HepG2 (cell line): Measurements from ENCODE around the gene MSI2. TPM values are rescaled to one million over a fixed set of nuclear protein-coding genes. Genes with fewer than 3 reads are reported as not detected.

Experiments used
- HMG20A ChIP-seq: IDR thresholded peaks from 2 replicates; pipeline ENCODE4 v1.6.1; 2016; ENCODE audit warnings: borderline replicate concordance
- RNF2 ChIP-seq: fragments of 450-650 bp; conservative IDR thresholded peaks from 2 replicates; pipeline ENCODE4 v1.6.1; 2016; ENCODE audit warnings: low read depth
- RXRB ChIP-seq: IDR thresholded peaks from 2 replicates; pipeline ENCODE4 v1.6.1; 2016; ENCODE audit warnings: borderline replicate concordance, missing genetic modification reagents, missing compliant biosample characterization
- ZNF432 ChIP-seq: sonication (generic); formaldehyde crosslinking; IDR thresholded peaks from 2 replicates; pipeline ENCODE4 v1.5.0; 2020; ENCODE audit warnings: missing genetic modification reagents, mild to moderate bottlenecking, borderline replicate concordance
- polyA plus RNA-seq, 8 experiments: library from polyadenylated mRNA; depleted of rRNA in 3 of 8; stranded (reverse) in 7 of 8; unstranded in 1 of 8; fragments of >200 nt; fragmentation: Illumina TruSeq in 4 of 8; extraction: Trizol in 4 of 8; gene quantifications; 2 replicates each; pipeline versions ENCODE4 v1.2.1 to v1.2.3, GENCODE V29; 2011 to 2016; ENCODE audit warnings: low read depth in 4 of 8, missing spikeins in 1 of 8, mixed read lengths in 1 of 8; ENCODE audit not compliant: insufficient read depth in 1 of 8
- total RNA-seq, 5 experiments: library from RNA; depleted of rRNA; stranded (reverse); fragments of >200 nt; fragmentation: Illumina TruSeq; extraction: Trizol; gene quantifications; 2 replicates each; pipeline ENCODE4 v1.2.3, GENCODE V29; 2016; ENCODE audit warnings: low read depth in 1 of 5
- TF ChIP-seq, protein P1 (sequence below): sonication (generic); formaldehyde crosslinking; IDR thresholded peaks from 2 replicates; pipeline ENCODE4 v1.4.0; 2020; ENCODE audit warnings: low read depth, missing genetic modification reagents
- TF ChIP-seq, protein P2 (sequence below): sonication (generic); formaldehyde crosslinking; IDR thresholded peaks from 2 replicates; pipeline ENCODE4 v1.4.0; 2020; ENCODE audit warnings: missing genetic modification reagents
- TF ChIP-seq, protein P3 (sequence below): IDR thresholded peaks from 2 replicates; pipeline ENCODE4 v1.6.1; 2016; ENCODE audit warnings: mild to moderate bottlenecking, missing biosample characterization, missing genetic modification reagents
- TF ChIP-seq, protein P4 (sequence below): sonication (generic); formaldehyde crosslinking; IDR thresholded peaks from 2 replicates; pipeline ENCODE4 v1.4.0; 2020; ENCODE audit warnings: low read depth, mild to moderate bottlenecking, missing genetic modification reagents

The MSI2 gene
- total and polyA plus RNA-seq, 2 of the 13 experiments (the other 11 are each of a cell fraction or from before 2014, with no cell fraction given), result 77.5 to 78.4 TPM

DNA sequence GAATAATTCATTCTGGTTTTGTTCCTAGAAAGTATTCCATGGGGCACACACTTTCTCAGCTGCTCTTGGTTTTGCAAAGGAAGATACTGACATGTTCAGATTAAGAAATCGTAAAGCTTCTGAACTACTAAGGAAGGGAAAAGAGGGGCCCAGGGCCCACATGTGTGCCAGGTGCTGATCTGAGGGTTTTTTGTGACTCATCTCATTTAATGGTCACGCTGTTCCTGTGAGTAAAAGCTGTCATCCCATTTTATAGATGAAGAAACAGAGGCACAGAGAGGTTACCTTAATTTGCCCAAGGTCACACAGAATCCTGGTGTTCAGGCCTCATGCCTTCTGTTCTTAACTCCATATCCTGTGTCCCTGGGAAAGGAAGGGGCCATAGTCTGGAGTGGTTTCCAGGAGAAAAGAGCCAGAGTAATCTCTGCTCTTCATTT lies 113.2 kb downstream of the MSI2 start (continued):
- TF ChIP-seq, protein P1, sequence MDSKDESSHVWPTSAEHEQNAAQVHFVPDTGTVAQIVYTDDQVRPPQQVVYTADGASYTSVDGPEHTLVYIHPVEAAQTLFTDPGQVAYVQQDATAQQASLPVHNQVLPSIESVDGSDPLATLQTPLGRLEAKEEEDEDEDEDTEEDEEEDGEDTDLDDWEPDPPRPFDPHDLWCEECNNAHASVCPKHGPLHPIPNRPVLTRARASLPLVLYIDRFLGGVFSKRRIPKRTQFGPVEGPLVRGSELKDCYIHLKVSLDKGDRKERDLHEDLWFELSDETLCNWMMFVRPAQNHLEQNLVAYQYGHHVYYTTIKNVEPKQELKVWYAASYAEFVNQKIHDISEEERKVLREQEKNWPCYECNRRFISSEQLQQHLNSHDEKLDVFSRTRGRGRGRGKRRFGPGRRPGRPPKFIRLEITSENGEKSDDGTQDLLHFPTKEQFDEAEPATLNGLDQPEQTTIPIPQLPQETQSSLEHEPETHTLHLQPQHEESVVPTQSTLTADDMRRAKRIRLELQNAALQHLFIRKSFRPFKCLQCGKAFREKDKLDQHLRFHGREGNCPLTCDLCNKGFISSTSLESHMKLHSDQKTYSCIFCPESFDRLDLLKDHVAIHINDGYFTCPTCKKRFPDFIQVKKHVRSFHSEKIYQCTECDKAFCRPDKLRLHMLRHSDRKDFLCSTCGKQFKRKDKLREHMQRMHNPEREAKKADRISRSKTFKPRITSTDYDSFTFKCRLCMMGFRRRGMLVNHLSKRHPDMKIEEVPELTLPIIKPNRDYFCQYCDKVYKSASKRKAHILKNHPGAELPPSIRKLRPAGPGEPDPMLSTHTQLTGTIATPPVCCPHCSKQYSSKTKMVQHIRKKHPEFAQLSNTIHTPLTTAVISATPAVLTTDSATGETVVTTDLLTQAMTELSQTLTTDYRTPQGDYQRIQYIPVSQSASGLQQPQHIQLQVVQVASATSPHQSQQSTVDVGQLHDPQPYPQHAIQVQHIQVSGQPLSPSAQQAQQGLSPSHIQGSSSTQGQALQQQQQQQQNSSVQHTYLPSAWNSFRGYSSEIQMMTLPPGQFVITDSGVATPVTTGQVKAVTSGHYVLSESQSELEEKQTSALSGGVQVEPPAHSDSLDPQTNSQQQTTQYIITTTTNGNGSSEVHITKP (CRISPR knock-in tag), result no peak
- TF ChIP-seq, protein P2, sequence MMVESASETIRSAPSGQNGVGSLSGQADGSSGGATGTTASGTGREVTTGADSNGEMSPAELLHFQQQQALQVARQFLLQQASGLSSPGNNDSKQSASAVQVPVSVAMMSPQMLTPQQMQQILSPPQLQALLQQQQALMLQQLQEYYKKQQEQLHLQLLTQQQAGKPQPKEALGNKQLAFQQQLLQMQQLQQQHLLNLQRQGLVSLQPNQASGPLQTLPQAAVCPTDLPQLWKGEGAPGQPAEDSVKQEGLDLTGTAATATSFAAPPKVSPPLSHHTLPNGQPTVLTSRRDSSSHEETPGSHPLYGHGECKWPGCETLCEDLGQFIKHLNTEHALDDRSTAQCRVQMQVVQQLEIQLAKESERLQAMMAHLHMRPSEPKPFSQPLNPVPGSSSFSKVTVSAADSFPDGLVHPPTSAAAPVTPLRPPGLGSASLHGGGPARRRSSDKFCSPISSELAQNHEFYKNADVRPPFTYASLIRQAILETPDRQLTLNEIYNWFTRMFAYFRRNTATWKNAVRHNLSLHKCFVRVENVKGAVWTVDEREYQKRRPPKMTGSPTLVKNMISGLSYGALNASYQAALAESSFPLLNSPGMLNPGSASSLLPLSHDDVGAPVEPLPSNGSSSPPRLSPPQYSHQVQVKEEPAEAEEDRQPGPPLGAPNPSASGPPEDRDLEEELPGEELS, result no peak
- TF ChIP-seq RNF2, result no peak
- TF ChIP-seq HMG20A (CRISPR knock-in tag), result no peak
- no peak for TF ChIP-seq RXRB (CRISPR knock-in tag)
- no peak for TF ChIP-seq ZNF432 (CRISPR knock-in tag)
- TF ChIP-seq, protein P3, sequence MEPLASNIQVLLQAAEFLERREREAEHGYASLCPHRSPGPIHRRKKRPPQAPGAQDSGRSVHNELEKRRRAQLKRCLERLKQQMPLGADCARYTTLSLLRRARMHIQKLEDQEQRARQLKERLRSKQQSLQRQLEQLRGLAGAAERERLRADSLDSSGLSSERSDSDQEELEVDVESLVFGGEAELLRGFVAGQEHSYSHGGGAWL (CRISPR knock-in tag), result no peak
- TF ChIP-seq, protein P4, sequence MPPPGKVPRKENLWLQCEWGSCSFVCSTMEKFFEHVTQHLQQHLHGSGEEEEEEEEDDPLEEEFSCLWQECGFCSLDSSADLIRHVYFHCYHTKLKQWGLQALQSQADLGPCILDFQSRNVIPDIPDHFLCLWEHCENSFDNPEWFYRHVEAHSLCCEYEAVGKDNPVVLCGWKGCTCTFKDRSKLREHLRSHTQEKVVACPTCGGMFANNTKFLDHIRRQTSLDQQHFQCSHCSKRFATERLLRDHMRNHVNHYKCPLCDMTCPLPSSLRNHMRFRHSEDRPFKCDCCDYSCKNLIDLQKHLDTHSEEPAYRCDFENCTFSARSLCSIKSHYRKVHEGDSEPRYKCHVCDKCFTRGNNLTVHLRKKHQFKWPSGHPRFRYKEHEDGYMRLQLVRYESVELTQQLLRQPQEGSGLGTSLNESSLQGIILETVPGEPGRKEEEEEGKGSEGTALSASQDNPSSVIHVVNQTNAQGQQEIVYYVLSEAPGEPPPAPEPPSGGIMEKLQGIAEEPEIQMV (CRISPR knock-in tag), result no peak
